GM12878 (cell line): Measurements from ENCODE around the gene SOX10. TPM values are rescaled to one million over a fixed set of nuclear protein-coding genes. Genes with fewer than 3 reads are reported as not detected.

Experiments
- ATAC-seq: fragments of 200-7000 bp; cut with Tn5 transposase; 3 replicates; pipeline ENCODE4 v1.9.1; 2020; ENCODE audit warnings: mild to moderate bottlenecking, moderate library complexity
- BruUV-seq: library from RNA; stranded (reverse); fragments of 400-500 nt; replicated peaks from 2 replicates; lab custom pipeline; 2021; lab: Mats Ljungman, UMichigan
- CTCF ChIA-PET: fragments of 300-600 bp; sonication (Branson Sonifier 250); formaldehyde crosslinking; extraction: SDS; loops from one replicate; lab custom pipeline; 2021; ENCODE audit warnings: inconsistent platforms; lab: Yijun Ruan, JAX
- POLR2A ChIA-PET: fragments of 350-600 bp; formaldehyde crosslinking; extraction: SDS; loops from one replicate; lab custom pipeline; 2021; ENCODE audit warnings: inconsistent platforms; lab: Charles Lee
- RAD21 ChIA-PET: fragments of 300-600 bp; sonication (Branson Sonifier 250); formaldehyde crosslinking; loops from one replicate; lab custom pipeline; 2023; ENCODE audit warnings: antibody characterized with exemption; ENCODE audit not compliant: unreplicated experiment; lab: Charles Lee
- SMC1A ChIA-PET: fragments of 300-600 bp; sonication (Branson Sonifier 250); formaldehyde crosslinking; loops from one replicate; lab custom pipeline; 2023; ENCODE audit not compliant: unreplicated experiment, uncharacterized antibody; lab: Charles Lee
- DNase-seq: peaks from one replicate; pipeline ENCODE4 v3.0.0-alpha.2; 2011; ENCODE audit warnings: low read depth, low spot score
- FAIRE-seq: peaks from 3 replicates; lab custom pipeline; 2011; peaks lifted over from hg19 to GRCh38; lab: Jason Lieb, UNC
- H2AFZ ChIP-seq: 2 replicates; pipeline ENCODE4 v1.6.0; 2011; ENCODE audit warnings: low read depth, low read length, control low read depth; ENCODE audit not compliant: control insufficient read depth
- H3K27ac ChIP-seq: 2 replicates; pipeline ENCODE4 v1.5.1; 2011; ENCODE audit warnings: control low read depth; ENCODE audit not compliant: control insufficient read depth, insufficient read depth
- H3K27me3 ChIP-seq, 2 experiments: replicated peaks in 1 of 2; 2 replicates each; pipeline versions ENCODE4 v1.6.0 to v1.6.1; 2011; ENCODE audit warnings: low read length in 1 of 2; ENCODE audit not compliant: control insufficient read depth in 2 of 2, insufficient read depth in 2 of 2
- H3K36me3 ChIP-seq, 2 experiments: 2 replicates each; pipeline ENCODE4 v1.5.1; 2011; ENCODE audit warnings: low read length in 1 of 2; ENCODE audit not compliant: control insufficient read depth in 2 of 2, insufficient read depth in 2 of 2
- H3K4me1 ChIP-seq: 2 replicates; pipeline ENCODE4 v1.6.1; 2011; ENCODE audit warnings: mild to moderate bottlenecking, low read length, moderate library complexity, mixed read lengths; ENCODE audit not compliant: control insufficient read depth, insufficient read depth
- H3K4me2 ChIP-seq: 2 replicates; pipeline ENCODE4 v1.6.0; 2011; ENCODE audit warnings: control low read depth; ENCODE audit not compliant: control insufficient read depth, insufficient read depth
- H3K4me3 ChIP-seq: fragments of 200-600 bp; sonication (generic); 2 replicates; pipeline ENCODE4 v1.5.1; 2016
- H3K79me2 ChIP-seq: 2 replicates; pipeline ENCODE4 v1.6.0; 2011; ENCODE audit warnings: low read length; ENCODE audit not compliant: control insufficient read depth, insufficient read depth
- H3K9ac ChIP-seq: 2 replicates; pipeline ENCODE4 v1.8.0; 2011; ENCODE audit warnings: low read length, control low read depth, mixed read lengths; ENCODE audit not compliant: control insufficient read depth, insufficient read depth
- H3K9me3 ChIP-seq: replicated peaks from 3 replicates; pipeline ENCODE4 v1.5.1; 2011; ENCODE audit warnings: mild to moderate bottlenecking, low read length; ENCODE audit not compliant: control insufficient read depth, insufficient read depth
- H4K20me1 ChIP-seq: 2 replicates; pipeline ENCODE4 v1.6.0; 2011; ENCODE audit not compliant: control insufficient read depth, insufficient read depth
- ATF7 ChIP-seq: fragments of 450-650 bp; IDR thresholded peaks from 2 replicates; pipeline ENCODE4 v1.6.1; 2016; ENCODE audit warnings: low read depth, mild to moderate bottlenecking
- BACH1 ChIP-seq: fragments of 450-650 bp; IDR thresholded peaks from 2 replicates; pipeline ENCODE4 v1.6.1; 2017; ENCODE audit warnings: mild to moderate bottlenecking, borderline replicate concordance
- BHLHE40 ChIP-seq, 2 experiments: fragments of 450-650 bp in 1 of 2; IDR thresholded peaks; 2 replicates each; pipeline ENCODE4 v1.6.1; 2011 to 2017; ENCODE audit warnings: low read depth in 2 of 2, borderline replicate concordance in 1 of 2, improper control_type of control experiment in 1 of 2, low read length in 1 of 2, mild to moderate bottlenecking in 1 of 2
- ETV6 ChIP-seq, 2 experiments: fragments of 450-650 bp in 1 of 2; IDR thresholded peaks in 1 of 2; conservative IDR thresholded peaks in 1 of 2; 2 replicates each; pipeline ENCODE4 v1.6.1; 2014; ENCODE audit warnings: antibody characterized with exemption in 1 of 2, borderline replicate concordance in 1 of 2, low read depth in 1 of 2, mild to moderate bottlenecking in 1 of 2, moderate library complexity in 1 of 2
- FOXM1 ChIP-seq: IDR thresholded peaks from 2 replicates; pipeline ENCODE4 v1.6.1; 2012; ENCODE audit warnings: low read depth, mild to moderate bottlenecking, inconsistent platforms, low read length, moderate library complexity
- GATAD2B ChIP-seq: fragments of 450-650 bp; conservative IDR thresholded peaks from 2 replicates; pipeline ENCODE4 v1.6.1; 2017; ENCODE audit warnings: low read depth, mild to moderate bottlenecking, moderate library complexity
- HDGF ChIP-seq: fragments of 450-650 bp; IDR thresholded peaks from 2 replicates; pipeline ENCODE4 v1.6.1; 2016; ENCODE audit warnings: antibody characterized with exemption
- IRF4 ChIP-seq: IDR thresholded peaks from 2 replicates; pipeline ENCODE4 v1.6.1; 2011; ENCODE audit warnings: low read depth, low read length
- POU2F2 ChIP-seq: IDR thresholded peaks from 3 replicates; pipeline ENCODE4 v1.6.1; 2011; ENCODE audit warnings: low read depth, mild to moderate bottlenecking, low read length, borderline replicate concordance
- WGBS: methylation state at CpG from one replicate; pipeline ENCODE4 v1.1.6; 2016; ENCODE audit warnings: low lambda C conversion rate; ENCODE audit not compliant: insufficient replicate concordance, insufficient coverage; ENCODE audit errors: missing lambda C conversion rate; 5-methylcytosine and 5-hydroxymethylcytosine counted together
- in situ Hi-C: fragments of 300-500 bp; cut with MboI; formaldehyde crosslinking; loops from 9 replicates; pipeline ENCODE4 v1.14.3; 2018; ENCODE audit warnings: mixed read lengths
- intact Hi-C: fragments of 100-400 bp; cut with micrococcal nuclease; formaldehyde crosslinking; loops from one replicate; pipeline ENCODE4 v1.14.2; 2022; ENCODE audit not compliant: unreplicated experiment
- polyA plus RNA-seq, 11 experiments: library from polyadenylated mRNA; depleted of rRNA in 4 of 11; unstranded in 6 of 11; stranded (reverse) in 5 of 11; fragments of >200 nt; fragmentation: Nextera tagmentation in 4 of 11; fragmentation: Illumina TruSeq in 1 of 11; extraction: Ambion mirVana in 4 of 11; extraction: Trizol in 1 of 11; gene quantifications; 1 replicate in 1 of 11; 2 replicates in 10 of 11; pipeline versions ENCODE4 v1.2.1 to v1.2.3, GENCODE V29; 2011 to 2016; ENCODE audit warnings: inconsistent platforms in 2 of 11, missing spikeins in 2 of 11, low read depth in 1 of 11
- total RNA-seq, 4 experiments: library from RNA; depleted of rRNA in 3 of 4; stranded (reverse); fragments of >200 nt in 3 of 4; fragmentation: Illumina TruSeq in 1 of 4; extraction: Trizol in 1 of 4; gene quantifications; 2 replicates each; pipeline versions ENCODE4 v1.2.1 to v1.2.3, GENCODE V29; 2013 to 2021

Gene SOX10
- total and polyA plus RNA-seq, 10 of the 15 experiments (the other 5 are each of a cell fraction or from before 2014, with no cell fraction given) = 0.05 TPM; not detected in 9

DNA sequence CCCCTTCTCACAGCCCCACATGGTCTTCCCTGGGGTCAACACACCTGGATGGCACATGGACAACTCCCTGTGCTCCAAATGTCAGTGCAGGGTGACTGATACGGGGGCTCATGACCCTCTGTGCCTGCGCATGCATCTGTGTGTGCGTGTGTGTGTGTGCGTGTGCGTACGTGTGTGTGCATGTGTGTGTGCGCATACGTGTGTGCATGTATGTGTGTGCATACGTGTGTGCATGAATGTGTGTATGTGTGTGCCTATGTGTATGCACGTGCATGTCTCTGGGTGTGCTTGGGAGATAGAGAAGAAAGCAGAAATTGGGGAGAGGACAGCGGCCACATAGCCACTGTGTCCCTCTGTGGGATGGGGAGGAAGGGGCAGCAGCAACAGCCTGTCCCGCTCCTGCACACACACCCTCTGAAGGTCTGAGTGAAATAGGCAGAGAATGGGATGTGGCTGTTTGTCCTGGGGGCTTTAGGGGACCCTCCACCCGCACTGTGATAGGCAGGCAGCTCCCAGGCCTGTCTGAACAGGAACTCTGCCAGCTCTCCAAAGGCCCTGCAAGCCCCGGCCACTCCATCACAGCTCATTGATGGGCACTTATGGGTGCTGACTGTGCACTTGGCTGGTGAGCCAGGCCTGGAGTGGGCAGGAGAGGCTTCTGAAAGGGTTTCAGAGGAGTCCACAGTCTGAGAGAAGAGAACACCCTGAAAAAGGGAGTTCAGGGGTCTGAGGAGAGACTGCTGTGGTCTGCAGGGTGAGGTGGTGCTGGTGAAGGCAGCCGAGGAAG lies 44.2 kb upstream of the SOX10 start (continued):
- TF ChIP-seq IRF4 = no peak
- TF ChIP-seq GATAD2B = no peak
- no peak for TF ChIP-seq FOXM1
- TF ChIP-seq BHLHE40 (IDR thresholded peaks at IDR 0.05; ENCODE audit: borderline replicate concordance in 1 of 2, low read depth in 2 of 2, low read length in 1 of 2) = 0 out of 4 replicates have a peak, but pooled peaks of 1 of the 2 experiments have one; percentile 7
- TF ChIP-seq ATF7 = no peak
- TF ChIP-seq, all 136 proteins: peak for 3

DNA sequence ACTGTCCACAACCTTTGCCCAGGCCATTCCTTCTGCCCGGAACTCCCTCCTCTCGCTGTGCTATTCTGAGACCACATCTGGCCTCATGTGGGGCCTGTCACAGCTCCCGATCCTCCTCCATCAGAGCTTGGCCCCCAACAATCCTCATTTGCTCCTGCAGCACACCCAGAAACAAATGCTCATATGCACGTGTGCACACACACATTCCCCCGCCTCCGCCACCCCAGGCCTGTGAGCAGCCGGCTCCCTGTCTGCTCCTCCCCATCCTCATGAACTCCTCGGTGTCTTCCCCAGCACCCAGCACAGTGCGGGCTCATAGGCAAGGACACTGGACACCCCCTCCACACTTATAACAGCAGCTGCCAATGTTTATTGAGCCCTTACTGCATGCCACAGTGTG lies 43.1 kb upstream of the SOX10 start:
- BruUV-seq = no TSS peak
- H3K4me2 ChIP-seq = no peak overlapping the region
- no peak overlapping the region for H2AFZ ChIP-seq
- H3K4me1 ChIP-seq = no peaks in the 10 kb centered on the region
- RAD21 ChIA-PET = no interaction called here
- CTCF ChIA-PET = no interaction called here
- SMC1A ChIA-PET = no interaction called here
- no peaks in the 10 kb centered on the region for H3K9me3 ChIP-seq
- no peaks in the 10 kb centered on the region for H4K20me1 ChIP-seq
- intact Hi-C loops (no loop called here), in situ Hi-C loops (no loop called here)
- WGBS = 69% methylated on average over 9 of the region's 9 CpGs
- H3K79me2 ChIP-seq = no peaks in the 10 kb centered on the region
- no peak overlapping the region for H3K4me3 ChIP-seq
- no peak for DNase-seq
- no peak overlapping the region for H3K9ac ChIP-seq
- TF ChIP-seq ETV6 (conservative IDR thresholded peaks at IDR 0.05 in 1 of 2, IDR thresholded peaks at IDR 0.05 in 1 of 2; ENCODE audit: borderline replicate concordance in 1 of 2, low read depth in 1 of 2) = no peak
- no peak for TF ChIP-seq BACH1
- TF ChIP-seq HDGF = no peak
- TF ChIP-seq POU2F2 = no peak
- no peak overlapping the region for H3K27ac ChIP-seq
- 0 out of 4 replicates have a peak, but pooled peaks cover 0 to 4% of the 10 kb centered on the region in 2 experiments for H3K27me3 ChIP-seq
- no peak for FAIRE-seq
- POLR2A ChIA-PET = no interaction called here
- no peaks in the 10 kb centered on the region for H3K36me3 ChIP-seq
- ATAC-seq = no peak
